GM19099 (cell line): ENCODE data around the gene GALE.

ENCODE experiments used
- POLR2A ChIP-seq: IDR thresholded peaks from 3 replicates; pipeline ENCODE4 v1.6.1; 2011; ENCODE audit warnings: low read depth; ENCODE audit not compliant: insufficient read length; ENCODE audit errors: extremely low read depth

The GALE gene

DNA sequence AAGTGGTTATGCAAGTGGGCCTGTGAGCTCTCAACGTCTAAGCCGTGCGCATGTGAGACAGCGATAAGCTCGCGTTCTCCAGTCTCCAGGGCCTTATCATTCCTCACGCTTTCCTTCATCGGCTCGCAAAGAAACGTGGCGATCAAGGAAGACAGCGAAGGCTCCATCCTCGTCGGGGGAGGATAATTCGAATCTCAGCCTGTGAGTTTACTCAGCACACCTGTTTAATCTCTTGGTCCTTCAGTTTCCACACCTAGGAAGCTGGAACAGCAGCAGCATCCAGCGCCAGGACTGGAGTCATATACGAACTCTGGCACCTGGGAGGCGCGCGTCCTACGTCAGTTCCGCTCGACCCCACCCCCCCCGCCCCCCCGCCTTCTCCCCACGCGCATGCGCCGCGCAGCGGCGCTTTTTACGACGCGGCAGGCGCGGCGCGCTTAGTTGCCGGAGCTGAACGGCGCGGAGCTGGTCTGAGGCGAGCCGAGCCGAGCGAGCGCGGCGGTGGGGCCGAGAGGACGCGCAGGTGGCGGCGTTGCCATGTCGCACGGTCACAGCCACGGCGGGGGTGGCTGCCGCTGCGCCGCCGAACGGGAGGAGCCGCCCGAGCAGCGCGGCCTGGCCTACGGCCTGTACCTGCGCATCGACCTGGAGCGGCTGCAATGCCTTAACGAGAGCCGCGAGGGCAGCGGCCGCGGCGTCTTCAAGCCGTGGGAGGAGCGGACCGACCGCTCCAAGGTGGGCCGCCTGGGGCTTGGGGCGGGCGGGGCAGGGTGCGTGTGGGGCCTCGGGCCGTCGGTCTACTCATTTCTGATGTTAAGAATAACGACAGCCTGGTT, 22.4 kb downstream of the GALE start, which contains the start of gene PITHD1:
TSS of gene PITHD1 (plus strand) at position 440 of the 836 bp plus-strand sequence. CDS start at position 538, 98 bp downstream.
- TF ChIP-seq POLR2A, result peak; percentile 95

- no peak for TF ChIP-seq POLR2A
These were observed 24.3 kb downstream of the GALE start for GRCh38 chr1:23776217-23776616.

DNA sequence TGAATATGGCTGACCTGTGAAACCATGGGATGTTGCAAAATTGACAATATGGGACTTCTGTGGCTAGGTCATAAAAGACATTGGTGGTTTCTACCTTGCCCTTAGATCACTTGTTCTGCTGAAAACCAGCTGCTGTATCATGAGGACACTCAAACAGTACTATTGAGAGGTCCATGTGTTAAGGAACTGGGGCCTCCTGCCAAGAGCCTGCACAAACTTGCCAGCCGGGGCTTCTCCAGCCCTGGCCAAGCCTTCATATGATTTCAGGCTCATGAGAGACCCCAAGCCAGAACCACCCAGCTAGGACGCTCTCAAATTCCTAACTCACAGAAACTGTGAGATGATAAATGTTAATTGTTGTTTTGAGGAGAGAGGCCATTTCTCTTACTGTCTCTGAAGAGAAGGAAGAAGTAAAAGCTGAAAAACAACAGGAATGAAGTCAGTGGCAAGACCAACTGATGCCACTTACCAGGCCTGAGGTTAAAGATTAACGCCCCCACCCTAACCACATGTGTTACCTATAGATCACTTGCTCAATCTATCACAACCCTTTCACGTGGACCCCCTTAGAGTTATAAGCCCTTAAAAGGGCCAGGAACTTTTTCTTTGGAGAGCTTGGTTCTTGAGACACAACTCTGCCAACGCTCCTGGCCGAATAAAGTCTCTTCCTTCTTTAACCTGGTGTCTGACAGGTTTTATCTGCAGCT, 26.2 kb downstream of the GALE start:
- TF ChIP-seq POLR2A, result no peak

DNA sequence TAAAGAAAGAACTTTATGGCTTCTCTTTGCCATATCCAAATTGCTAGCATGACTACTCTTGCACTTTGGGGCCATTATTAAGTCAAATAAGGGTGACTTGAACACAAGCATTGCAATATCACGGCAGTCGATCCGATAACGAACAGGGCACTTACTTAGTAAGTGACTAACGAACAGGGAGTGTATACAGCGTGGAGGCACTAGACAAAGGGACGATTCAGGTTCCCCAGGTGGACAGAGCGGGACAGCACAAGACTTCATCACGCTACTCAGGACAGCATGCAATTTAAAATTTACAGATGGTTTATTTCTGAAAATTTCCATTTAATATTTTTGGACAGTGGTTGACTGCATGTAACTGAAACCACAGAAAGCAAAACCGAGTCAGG, 27.7 kb downstream of the GALE start:
- no peak for TF ChIP-seq POLR2A

DNA sequence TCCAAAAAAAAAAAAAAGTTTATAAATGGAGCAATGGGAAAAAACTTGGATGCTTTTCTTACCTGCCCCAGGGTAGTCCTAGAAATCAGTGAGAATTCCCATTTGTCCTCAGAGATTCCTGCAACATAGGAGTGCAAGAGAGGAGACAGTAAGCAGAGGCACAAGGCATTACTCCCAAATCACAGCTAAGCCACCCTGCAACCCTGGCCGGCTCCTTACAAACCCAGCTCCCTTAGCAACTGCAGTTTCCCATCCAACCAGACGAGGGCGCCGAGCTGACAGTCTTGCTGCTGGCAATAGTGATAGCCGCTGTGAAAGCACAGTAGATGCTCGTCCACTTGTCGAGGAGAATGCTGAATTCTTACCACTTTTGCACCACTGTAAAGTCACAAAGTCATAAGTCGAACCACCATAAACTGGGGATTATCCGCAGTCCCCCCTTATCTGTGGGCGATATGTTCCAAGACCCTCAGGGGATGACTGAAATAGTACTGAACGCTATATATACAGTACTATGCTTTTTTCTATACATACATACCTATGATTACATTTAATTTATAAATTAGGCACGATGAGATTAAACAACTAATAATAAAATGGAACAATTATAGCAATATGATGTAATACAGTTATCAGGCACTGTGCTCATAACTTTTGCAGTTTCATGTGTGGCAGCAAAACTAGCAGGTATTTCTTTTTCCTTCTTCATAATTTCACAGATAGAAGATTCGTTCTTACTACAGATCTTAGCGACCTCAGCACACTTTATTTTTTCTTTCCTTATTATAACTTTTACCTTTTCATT, 28.3 kb downstream of the GALE start:
- no peak for TF ChIP-seq POLR2A

DNA sequence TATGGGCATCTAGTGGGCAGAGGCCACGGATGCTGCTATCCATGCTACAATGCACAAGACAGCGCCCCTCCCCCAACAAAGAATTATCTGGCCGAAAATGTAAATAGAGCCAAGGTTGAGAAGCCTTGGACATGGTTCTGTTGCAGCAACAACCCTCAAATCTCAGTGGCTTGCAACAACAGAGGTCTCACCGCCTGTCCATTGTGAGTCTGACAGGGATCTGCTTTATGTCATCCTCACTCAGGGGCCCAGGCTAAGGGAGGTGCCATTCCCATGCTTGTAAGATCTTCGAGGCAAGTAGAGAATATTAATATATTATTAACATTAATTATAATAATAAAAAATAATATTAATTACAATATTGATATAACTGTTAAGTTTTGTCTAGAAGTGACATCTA, 31.8 kb downstream of the GALE start:
- no peak for TF ChIP-seq POLR2A

DNA sequence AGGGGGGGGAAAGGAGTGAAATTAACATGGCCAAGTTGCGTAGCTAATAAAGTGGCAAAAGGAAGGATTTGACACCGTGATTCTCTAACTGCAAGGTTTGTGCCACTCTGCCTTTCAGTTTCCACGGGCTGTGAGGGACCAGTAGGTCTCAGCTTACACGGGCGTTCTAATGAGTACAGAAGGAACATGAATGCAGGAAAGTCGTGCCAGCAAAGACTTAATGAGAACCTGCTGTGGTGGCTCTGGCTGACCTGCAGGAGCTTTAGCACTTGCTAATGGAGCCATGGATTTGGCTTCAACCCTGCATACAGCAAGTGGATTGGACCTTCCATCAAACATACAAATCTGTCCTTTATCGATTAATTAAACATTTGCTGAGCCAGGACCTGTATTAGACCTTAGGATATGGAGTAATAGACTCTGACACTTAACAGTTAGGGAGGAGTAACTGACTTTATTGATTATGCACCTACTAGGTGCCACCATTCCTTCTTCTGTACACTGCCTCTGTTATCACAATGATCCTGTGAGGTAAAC, 37.4 kb downstream of the GALE start:
- no peak for TF ChIP-seq POLR2A

- no peak for TF ChIP-seq POLR2A
These were observed 41.3 kb downstream of the GALE start for GRCh38 chr1:23759277-23759676.

- TF ChIP-seq POLR2A, result no peak
These were observed 42.7 kb downstream of the GALE start for GRCh38 chr1:23757812-23758211.

DNA sequence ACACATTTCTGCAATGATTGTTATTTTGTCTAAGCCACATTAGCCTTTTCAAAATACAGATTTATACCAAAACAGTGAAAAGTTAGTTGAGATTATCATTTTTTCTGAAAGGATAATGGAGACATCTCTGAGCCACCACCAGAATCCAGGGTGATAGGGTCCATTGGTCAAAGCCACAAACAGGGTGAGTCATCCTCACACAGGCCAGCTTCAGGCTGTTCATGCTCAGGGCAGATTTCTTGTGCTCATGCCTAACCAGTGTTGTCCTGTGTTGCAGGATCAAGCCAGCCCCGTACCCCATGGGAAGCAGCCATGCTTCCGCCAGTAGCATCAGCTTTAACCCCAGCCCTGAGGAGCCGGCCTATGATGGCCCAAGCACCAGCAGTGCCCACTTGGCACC, 43.9 kb downstream of the GALE start:
- no peak for TF ChIP-seq POLR2A

DNA sequence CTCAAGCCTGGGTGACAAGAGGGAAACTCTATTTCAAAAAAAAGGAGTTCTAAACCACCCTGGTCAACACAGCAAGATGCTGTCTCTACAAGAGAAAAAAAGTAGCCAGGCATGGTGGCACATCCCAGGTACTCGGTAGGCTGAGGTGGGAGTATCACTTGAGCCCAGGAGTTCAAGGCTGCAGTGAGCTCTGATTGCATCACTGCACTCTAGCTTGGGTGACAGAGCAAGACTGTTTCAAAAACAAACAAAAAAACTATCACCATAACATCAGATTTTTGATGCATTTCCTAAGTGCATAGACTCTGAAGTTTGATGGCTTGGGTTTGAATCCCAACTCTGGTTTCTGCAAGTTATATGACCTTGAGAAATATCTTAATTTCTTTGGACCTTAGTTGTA, 47.6 kb downstream of the GALE start:
- no peak for TF ChIP-seq POLR2A

DNA sequence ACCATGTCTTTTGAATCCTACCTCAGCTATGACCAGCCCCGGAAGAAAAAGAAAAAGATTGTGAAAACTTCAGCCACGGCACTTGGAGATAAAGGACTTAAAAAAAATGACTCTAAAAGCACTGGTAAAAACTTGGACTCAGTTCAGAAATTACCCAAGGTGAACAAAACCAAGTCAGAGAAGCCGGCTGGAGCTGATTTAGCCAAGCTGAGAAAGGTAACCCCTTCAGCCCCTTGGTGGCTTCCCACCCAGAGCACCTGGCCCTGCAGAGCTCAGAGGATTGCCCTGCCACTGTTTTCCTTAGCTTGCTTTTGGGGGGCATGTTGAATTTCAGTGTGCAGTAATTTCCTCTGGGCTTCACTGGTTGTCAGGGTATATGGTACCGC, 48.7 kb downstream of the GALE start:
- no peak for TF ChIP-seq POLR2A

GRCh38 chr1:23751050-23751814, 49.3 kb downstream of the GALE start:
- TF ChIP-seq POLR2A, result no peak

GRCh38 chr1:23748016-23748415, 52.5 kb downstream of the GALE start:
- TF ChIP-seq POLR2A, result no peak
